HepG2 (cell line): ENCODE measurements around the gene HELZ. TPM values are rescaled to one million over a fixed set of nuclear protein-coding genes. Genes with fewer than 3 reads are reported as not detected.

Source experiments
- ATAC-seq: fragments of 200-7000 bp; cut with Tn5 transposase; 3 replicates; pipeline ENCODE4 v1.9.1; 2020; ENCODE audit warnings: mild to moderate bottlenecking, moderate library complexity
- BruUV-seq: library from RNA; stranded (reverse); fragments of 400-500 nt; replicated peaks from 2 replicates; lab custom pipeline; 2021; lab: Mats Ljungman, UMichigan
- CTCF ChIA-PET: fragments of 300-600 bp; formaldehyde crosslinking; extraction: SDS; loops from one replicate; lab custom pipeline; 2021; ENCODE audit warnings: low total read pairs, inconsistent platforms, low intra/inter-chr PET ratio; lab: Yijun Ruan, JAX
- POLR2A ChIA-PET: fragments of 350-600 bp; sonication (Branson Sonifier 250); formaldehyde crosslinking; loops from one replicate; lab custom pipeline; 2020; ENCODE audit warnings: antibody characterized with exemption, inconsistent platforms; lab: Yijun Ruan, JAX
- DNase-seq: peaks from one replicate; pipeline ENCODE4 v3.0.0-alpha.2; 2015; ENCODE audit warnings: low spot score
- FAIRE-seq: peaks from 3 replicates; lab custom pipeline; 2011; peaks lifted over from hg19 to GRCh38; lab: Jason Lieb, UNC
- H2AFZ ChIP-seq: one replicate; pipeline ENCODE4 v1.6.1; 2011; ENCODE audit warnings: low read length, inconsistent platforms
- H3K27ac ChIP-seq: fragments of 300-600 bp; 3 replicates; pipeline ENCODE4 v1.8.0; 2011; ENCODE audit warnings: mixed run types, mild to moderate bottlenecking, mixed read lengths, low read length, inconsistent platforms; ENCODE audit not compliant: insufficient read depth; ENCODE audit errors: extremely low read length
- H3K27me3 ChIP-seq, 2 experiments: fragments of 200-600 bp in 1 of 2; 2 replicates in 1 of 2; 3 replicates in 1 of 2; pipeline versions ENCODE4 v1.6.0 to v1.8.0; 2011; ENCODE audit warnings: low read length in 2 of 2, mild to moderate bottlenecking in 2 of 2, moderate library complexity in 2 of 2, inconsistent platforms in 1 of 2; ENCODE audit not compliant: insufficient read depth in 2 of 2, control insufficient read depth in 1 of 2
- H3K36me3 ChIP-seq, 2 experiments: fragments of 200-600 bp in 1 of 2; replicated peaks in 1 of 2; 2 replicates in 1 of 2; 3 replicates in 1 of 2; pipeline versions ENCODE4 v1.5.1 to v1.8.0; 2011; ENCODE audit warnings: low read length in 2 of 2, inconsistent platforms in 1 of 2; ENCODE audit not compliant: insufficient read depth in 2 of 2, control insufficient read depth in 1 of 2
- H3K4me1 ChIP-seq: 2 replicates; pipeline ENCODE4 v1.5.1; 2012; ENCODE audit warnings: low read length, inconsistent platforms; ENCODE audit not compliant: insufficient read depth
- H3K4me2 ChIP-seq: 2 replicates; pipeline ENCODE4 v1.6.0; 2011; ENCODE audit warnings: low read depth, low read length, inconsistent platforms
- H3K4me3 ChIP-seq, 3 experiments: fragments of 200-600 bp in 1 of 3; sonication (generic), shearing (Covaris generic) in 1 of 3; replicated peaks in 1 of 3; 2 replicates each; pipeline ENCODE4 v1.5.1; 2011 to 2016; ENCODE audit warnings: low read length in 3 of 3, inconsistent platforms in 2 of 3, low read depth in 2 of 3, mild to moderate bottlenecking in 2 of 3, control low read depth in 1 of 3, mixed read lengths in 1 of 3; ENCODE audit not compliant: insufficient read depth in 1 of 3
- H3K79me2 ChIP-seq: one replicate; pipeline ENCODE4 v1.6.1; 2011; ENCODE audit warnings: low read length, inconsistent platforms; ENCODE audit not compliant: insufficient read depth
- H3K9ac ChIP-seq: 2 replicates; pipeline ENCODE4 v1.6.0; 2011; ENCODE audit warnings: mild to moderate bottlenecking, low read depth, low read length, inconsistent platforms; ENCODE audit not compliant: insufficient read depth
- H3K9me3 ChIP-seq: 2 replicates; pipeline ENCODE4 v1.5.1; 2012; ENCODE audit warnings: mild to moderate bottlenecking, low read length
- H4K20me1 ChIP-seq: 2 replicates; pipeline ENCODE4 v1.6.0; 2011; ENCODE audit warnings: inconsistent platforms, mild to moderate bottlenecking, low read length, moderate library complexity; ENCODE audit not compliant: insufficient read depth
- CCAR2 ChIP-seq: fragments of 200-400 bp; formaldehyde crosslinking; optimal IDR thresholded peaks from 2 replicates; pipeline ENCODE3; 2018; ENCODE audit warnings: low read depth, mild to moderate bottlenecking, low read length, moderate library complexity
- FLYWCH1 ChIP-seq: sonication (generic); formaldehyde crosslinking; IDR thresholded peaks from 2 replicates; pipeline ENCODE4 v1.8.1; 2023; ENCODE audit warnings: mild to moderate bottlenecking, missing genetic modification reagents
- HNRNPK ChIP-seq: fragments of 200-400 bp; formaldehyde crosslinking; IDR thresholded peaks from 2 replicates; pipeline ENCODE4 v1.6.1; 2018; ENCODE audit warnings: low read length, low read depth, moderate library complexity, mild to moderate bottlenecking; ENCODE audit not compliant: poor library complexity, severe bottlenecking
- NR2F1 ChIP-seq, 2 experiments: fragments of 450-650 bp in 1 of 2; formaldehyde crosslinking in 1 of 2; IDR thresholded peaks; 2 replicates each; pipeline versions ENCODE4 v1.5.0 to v1.6.1; 2016 to 2020; ENCODE audit warnings: mild to moderate bottlenecking in 1 of 2, missing compliant biosample characterization in 1 of 2, missing genetic modification reagents in 1 of 2, moderate library complexity in 1 of 2
- SIN3A ChIP-seq: IDR thresholded peaks from 2 replicates; pipeline ENCODE4 v1.6.1; 2011; ENCODE audit warnings: low read depth, mild to moderate bottlenecking, control low read depth, low read length, borderline replicate concordance
- TAF15 ChIP-seq: fragments of 200-400 bp; formaldehyde crosslinking; IDR thresholded peaks from one replicate; pipeline ENCODE4 v1.6.1; 2018; ENCODE audit warnings: mild to moderate bottlenecking, low read depth, low read length; ENCODE audit not compliant: poor library complexity, severe bottlenecking
- ZNF724P ChIP-seq: sonication (generic); formaldehyde crosslinking; IDR thresholded peaks from 2 replicates; pipeline ENCODE4 v1.8.0; 2022; ENCODE audit warnings: missing genetic modification reagents, borderline replicate concordance
- ZNF788 ChIP-seq: sonication (generic); formaldehyde crosslinking; IDR thresholded peaks from 2 replicates; pipeline ENCODE4 v1.5.0; 2020; ENCODE audit warnings: mild to moderate bottlenecking, missing genetic modification reagents, borderline replicate concordance
- WGBS: methylation state at CpG from one replicate; pipeline ENCODE4 v1.1.6; 2017; ENCODE audit warnings: low lambda C conversion rate; 5-methylcytosine and 5-hydroxymethylcytosine counted together
- in situ Hi-C: cut with HindIII; loops from 2 replicates; pipeline ENCODE4 v1.10.0; 2017; ENCODE audit warnings: low pct_unique_long_range_greater_than_20kb; ENCODE audit not compliant: extremely low pct_ligation_motif_present
- intact Hi-C: fragments of 100-400 bp; cut with micrococcal nuclease; formaldehyde crosslinking; loops from one replicate; pipeline ENCODE4 v1.10.0; 2022; ENCODE audit not compliant: unreplicated experiment
- polyA plus RNA-seq, 8 experiments: library from polyadenylated mRNA; depleted of rRNA in 3 of 8; stranded (reverse) in 7 of 8; unstranded in 1 of 8; fragments of >200 nt; fragmentation: Illumina TruSeq in 4 of 8; extraction: Trizol in 4 of 8; gene quantifications; 2 replicates each; pipeline versions ENCODE4 v1.2.1 to v1.2.3, GENCODE V29; 2011 to 2016; ENCODE audit warnings: low read depth in 4 of 8, missing spikeins in 1 of 8, mixed read lengths in 1 of 8; ENCODE audit not compliant: insufficient read depth in 1 of 8
- total RNA-seq, 5 experiments: library from RNA; depleted of rRNA; stranded (reverse); fragments of >200 nt; fragmentation: Illumina TruSeq; extraction: Trizol; gene quantifications; 2 replicates each; pipeline ENCODE4 v1.2.3, GENCODE V29; 2016; ENCODE audit warnings: low read depth in 1 of 5
- TF ChIP-seq, protein P1 (sequence below): sonication (generic); formaldehyde crosslinking; IDR thresholded peaks from 2 replicates; pipeline ENCODE4 v1.8.0; 2022; ENCODE audit warnings: mild to moderate bottlenecking, missing genetic modification reagents

Gene HELZ
- total and polyA plus RNA-seq, 2 of the 13 experiments (the other 11 are each of a cell fraction or from before 2014, with no cell fraction given) = 35.3 to 52.4 TPM

DNA sequence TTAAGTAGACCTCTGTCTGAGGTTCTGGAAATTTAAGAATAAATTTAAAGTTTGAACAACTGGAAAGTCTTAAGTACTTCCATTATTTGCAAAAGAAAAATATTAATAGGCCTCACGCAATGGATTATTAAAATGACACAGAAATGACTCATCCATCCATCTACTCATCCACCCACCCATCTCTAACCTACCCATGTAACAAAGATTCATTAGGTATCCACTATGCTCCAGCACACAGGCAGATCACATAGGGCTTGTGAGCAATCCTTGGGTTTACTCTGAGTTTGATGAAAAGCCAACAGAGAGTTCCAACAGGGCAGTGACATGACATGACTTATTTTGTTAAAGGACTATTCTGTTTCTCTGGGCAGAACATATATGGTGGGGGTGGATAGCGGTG, 93.3 kb downstream of the HELZ start:
- POLR2A ChIA-PET = no interaction called here

DNA sequence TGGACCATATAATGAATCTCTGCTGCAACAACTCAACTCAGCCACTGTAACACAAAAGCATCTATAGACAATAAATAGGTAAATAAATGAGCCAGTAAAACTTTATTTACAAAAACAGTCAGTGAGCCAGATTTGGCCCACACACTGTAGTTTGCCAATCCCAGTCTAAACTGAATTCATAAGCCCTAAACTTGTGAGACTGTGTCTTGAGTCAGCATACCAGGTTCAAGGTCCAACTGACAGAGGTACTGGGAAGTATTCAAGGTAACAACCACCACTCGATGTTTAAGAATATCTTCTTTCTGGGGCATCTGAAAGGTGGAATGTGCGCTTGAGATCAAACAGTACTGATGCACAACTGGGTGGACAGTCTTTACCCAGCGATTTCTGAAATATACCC, 94.2 kb downstream of the HELZ start:
- Histone ChIP-seq H3K79me2 (no peaks in the 10 kb centered on the region), H2AFZ (no peak overlapping the region), H3K4me2 (no peak overlapping the region), H3K27ac (no peak overlapping the region), H4K20me1 (no peaks in the 10 kb centered on the region), H3K9ac (no peak overlapping the region), H3K9me3 (no peaks in the 10 kb centered on the region), H3K27me3 (no peaks in the 10 kb centered on the region), H3K4me1 (peaks cover 19% of the 10 kb centered on the region), H3K36me3 (peaks cover 18 to 82% of the 10 kb centered on the region in 2 experiments), H3K4me3 (no peak overlapping the region)
- 83% methylated on average over 3 of the region's 3 CpGs for WGBS
- no TSS peak for BruUV-seq
- FAIRE-seq = no peak
- no peak for DNase-seq
- ChIA-PET CTCF (no interaction called here), POLR2A (no interaction called here)
- ATAC-seq = no peak
- intact Hi-C loops (no loop called here), in situ Hi-C loops (no loop called here)
- TF ChIP-seq SIN3A (no peak), ZNF788 (CRISPR knock-in tag) (no peak), TAF15 (no peak)

More for the DNA sequence above, 93.3 kb downstream of the HELZ start:
- H3K79me2 ChIP-seq = no peaks in the 10 kb centered on the region
- H3K9me3 ChIP-seq = no peaks in the 10 kb centered on the region
- in situ Hi-C loops (no loop called here), intact Hi-C loops (no loop called here)
- no TSS peak for BruUV-seq
- H2AFZ ChIP-seq = no peak overlapping the region
- peaks cover 19% of the 10 kb centered on the region for H3K4me1 ChIP-seq
- ATAC-seq = peak; percentile 18; the same call in 1 of the 3 replicates
- H3K4me3 ChIP-seq = no peak overlapping the region
- no peak for DNase-seq
- no peak for FAIRE-seq
- whole genome bisulfite sequencing = 97% methylated on average over 2 of the region's 2 CpGs
- H4K20me1 ChIP-seq = no peaks in the 10 kb centered on the region
- H3K9ac ChIP-seq = no peak overlapping the region
- H3K4me2 ChIP-seq = no peak overlapping the region
- peaks cover 16 to 78% of the 10 kb centered on the region in 2 experiments for H3K36me3 ChIP-seq
- no peak overlapping the region for H3K27ac ChIP-seq
- TF ChIP-seq NR2F1 (CRISPR knock-in tag; IDR thresholded peaks at IDR 0.05) = no peak
- no peak for TF ChIP-seq FLYWCH1 (CRISPR knock-in tag)
- TF ChIP-seq ZNF724P (CRISPR knock-in tag) = no peak
- no peak for TF ChIP-seq HNRNPK
- no peak for TF ChIP-seq CCAR2
- TF ChIP-seq, protein P1, sequence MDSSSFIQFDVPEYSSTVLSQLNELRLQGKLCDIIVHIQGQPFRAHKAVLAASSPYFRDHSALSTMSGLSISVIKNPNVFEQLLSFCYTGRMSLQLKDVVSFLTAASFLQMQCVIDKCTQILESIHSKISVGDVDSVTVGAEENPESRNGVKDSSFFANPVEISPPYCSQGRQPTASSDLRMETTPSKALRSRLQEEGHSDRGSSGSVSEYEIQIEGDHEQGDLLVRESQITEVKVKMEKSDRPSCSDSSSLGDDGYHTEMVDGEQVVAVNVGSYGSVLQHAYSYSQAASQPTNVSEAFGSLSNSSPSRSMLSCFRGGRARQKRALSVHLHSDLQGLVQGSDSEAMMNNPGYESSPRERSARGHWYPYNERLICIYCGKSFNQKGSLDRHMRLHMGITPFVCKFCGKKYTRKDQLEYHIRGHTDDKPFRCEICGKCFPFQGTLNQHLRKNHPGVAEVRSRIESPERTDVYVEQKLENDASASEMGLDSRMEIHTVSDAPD (CRISPR knock-in tag) = no peak
- TF ChIP-seq, all 625 proteins: peak for 0
- H3K27me3 ChIP-seq = no peaks in the 10 kb centered on the region
- CTCF ChIA-PET = no interaction called here
